ENCODE measurements around the gene ASB2. TPM values are rescaled to one million over a fixed set of nuclear protein-coding genes. Genes with fewer than 3 reads are reported as not detected.

The ASB2 gene
- total RNA-seq, 1 experiment from 2014 or later: not detected

DNA sequence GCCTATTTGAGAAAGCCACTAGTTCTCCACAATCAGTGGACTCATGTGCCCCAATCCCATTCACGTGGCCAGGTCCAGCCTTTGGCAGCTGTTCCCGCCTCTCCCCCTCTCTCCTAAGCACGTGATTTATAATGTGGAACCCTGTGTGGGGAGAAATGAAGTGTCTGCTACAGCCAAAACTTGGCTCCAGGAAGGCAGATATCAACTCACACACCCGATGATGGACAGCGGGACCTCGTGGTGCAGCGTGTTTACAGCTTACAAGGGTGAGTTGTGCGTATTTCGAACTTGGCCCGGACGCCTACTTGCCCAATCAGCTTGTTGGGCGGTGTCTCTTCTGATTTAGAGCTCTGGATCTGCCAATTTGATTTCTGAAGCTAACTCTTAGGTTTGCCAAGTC lies 87.4 kb downstream of the ASB2 start:
- ChIA-PET CTCF (interaction anchor here (1.2 kb wide), 1 partner anchor 234 kb away, joined by 3 read pairs; no protein-coding TSS in a partner anchor), POLR2A (no interaction called here), RAD21 (ENCODE audit: low non-redundant PET in 1 of 2, low total read pairs in 2 of 2, uncharacterized antibody in 2 of 2, unreplicated experiment in 2 of 2) (no interaction called here)
- H3K9me2 ChIP-seq (ENCODE audit: insufficient read depth): no peaks in the 10 kb centered on the region
- no peak overlapping the region for H3K4me3 ChIP-seq (replicated peaks in 1 of 2; ENCODE audit: low read depth in 1 of 2, low read length in 2 of 2)
- intact Hi-C loops (cut with micrococcal nuclease): no loop called here
- H3K36me3 ChIP-seq (ENCODE audit: control insufficient read depth in 1 of 2, insufficient read depth in 2 of 2, low read length in 2 of 2): no peaks in the 10 kb centered on the region
- H3K4me2 ChIP-seq (ENCODE audit: low read length): no peak overlapping the region
- peaks cover 12% of the 10 kb centered on the region; the same call in 1 of the 2 replicates for H3K27me3 ChIP-seq (ENCODE audit: insufficient read depth, low read length)
- no peak overlapping the region for H3K27ac ChIP-seq (ENCODE audit: low read depth, low read length)
- no peak overlapping the region for H2AFZ ChIP-seq (ENCODE audit: low read depth, low read length, poor library complexity, severe bottlenecking)
- H3K9ac ChIP-seq (ENCODE audit: low read length): no peak overlapping the region
- no peaks in the 10 kb centered on the region for H3K4me1 ChIP-seq (ENCODE audit: control insufficient read depth in 1 of 2, insufficient read depth in 2 of 2, low read length in 2 of 2)
- H4K20me1 ChIP-seq (ENCODE audit: insufficient read depth): no peaks in the 10 kb centered on the region
- no peaks in the 10 kb centered on the region for H3K9me3 ChIP-seq (ENCODE audit: control insufficient read depth in 1 of 2, insufficient read depth in 1 of 2, low read depth in 1 of 2, low read length in 2 of 2)
- no TSS peak for BruUV-seq (replicated peaks)
- TF ChIP-seq EGR1 (IDR thresholded peaks at IDR 0.05; ENCODE audit: low read depth) (no peak), SP1 (IDR thresholded peaks at IDR 0.05; ENCODE audit: low read depth) (no peak), MAX (IDR thresholded peaks at IDR 0.05) (no peak), SIN3A (IDR thresholded peaks at IDR 0.05; ENCODE audit: low read depth) (no peak), EZH2 (IDR thresholded peaks at IDR 0.05) (no peak), FOSL1 (IDR thresholded peaks at IDR 0.05; ENCODE audit: low read depth) (no peak), TCF7L2 (IDR thresholded peaks at IDR 0.05; ENCODE audit: borderline replicate concordance, extremely low read depth, insufficient read depth, insufficient read length) (no peak), POLR2AphosphoS5 (IDR thresholded peaks at IDR 0.05; ENCODE audit: low read depth, low read length) (no peak), POLR2A (IDR thresholded peaks at IDR 0.05; ENCODE audit: borderline replicate concordance, extremely low read depth, insufficient read depth, insufficient read length) (no peak), YY1 (IDR thresholded peaks at IDR 0.05; ENCODE audit: extremely low read depth, insufficient replicate concordance, low read depth, low read length) (no peak)
- TF ChIP-seq, protein P1, sequence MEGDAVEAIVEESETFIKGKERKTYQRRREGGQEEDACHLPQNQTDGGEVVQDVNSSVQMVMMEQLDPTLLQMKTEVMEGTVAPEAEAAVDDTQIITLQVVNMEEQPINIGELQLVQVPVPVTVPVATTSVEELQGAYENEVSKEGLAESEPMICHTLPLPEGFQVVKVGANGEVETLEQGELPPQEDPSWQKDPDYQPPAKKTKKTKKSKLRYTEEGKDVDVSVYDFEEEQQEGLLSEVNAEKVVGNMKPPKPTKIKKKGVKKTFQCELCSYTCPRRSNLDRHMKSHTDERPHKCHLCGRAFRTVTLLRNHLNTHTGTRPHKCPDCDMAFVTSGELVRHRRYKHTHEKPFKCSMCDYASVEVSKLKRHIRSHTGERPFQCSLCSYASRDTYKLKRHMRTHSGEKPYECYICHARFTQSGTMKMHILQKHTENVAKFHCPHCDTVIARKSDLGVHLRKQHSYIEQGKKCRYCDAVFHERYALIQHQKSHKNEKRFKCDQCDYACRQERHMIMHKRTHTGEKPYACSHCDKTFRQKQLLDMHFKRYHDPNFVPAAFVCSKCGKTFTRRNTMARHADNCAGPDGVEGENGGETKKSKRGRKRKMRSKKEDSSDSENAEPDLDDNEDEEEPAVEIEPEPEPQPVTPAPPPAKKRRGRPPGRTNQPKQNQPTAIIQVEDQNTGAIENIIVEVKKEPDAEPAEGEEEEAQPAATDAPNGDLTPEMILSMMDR (IDR thresholded peaks at IDR 0.05 in 2 of 3, conservative IDR thresholded peaks at IDR 0.05 in 1 of 3; ENCODE audit: borderline replicate concordance in 1 of 3, insufficient read depth in 1 of 3, low read depth in 2 of 3, low read length in 2 of 3): no peak
- TF ChIP-seq, protein P2, sequence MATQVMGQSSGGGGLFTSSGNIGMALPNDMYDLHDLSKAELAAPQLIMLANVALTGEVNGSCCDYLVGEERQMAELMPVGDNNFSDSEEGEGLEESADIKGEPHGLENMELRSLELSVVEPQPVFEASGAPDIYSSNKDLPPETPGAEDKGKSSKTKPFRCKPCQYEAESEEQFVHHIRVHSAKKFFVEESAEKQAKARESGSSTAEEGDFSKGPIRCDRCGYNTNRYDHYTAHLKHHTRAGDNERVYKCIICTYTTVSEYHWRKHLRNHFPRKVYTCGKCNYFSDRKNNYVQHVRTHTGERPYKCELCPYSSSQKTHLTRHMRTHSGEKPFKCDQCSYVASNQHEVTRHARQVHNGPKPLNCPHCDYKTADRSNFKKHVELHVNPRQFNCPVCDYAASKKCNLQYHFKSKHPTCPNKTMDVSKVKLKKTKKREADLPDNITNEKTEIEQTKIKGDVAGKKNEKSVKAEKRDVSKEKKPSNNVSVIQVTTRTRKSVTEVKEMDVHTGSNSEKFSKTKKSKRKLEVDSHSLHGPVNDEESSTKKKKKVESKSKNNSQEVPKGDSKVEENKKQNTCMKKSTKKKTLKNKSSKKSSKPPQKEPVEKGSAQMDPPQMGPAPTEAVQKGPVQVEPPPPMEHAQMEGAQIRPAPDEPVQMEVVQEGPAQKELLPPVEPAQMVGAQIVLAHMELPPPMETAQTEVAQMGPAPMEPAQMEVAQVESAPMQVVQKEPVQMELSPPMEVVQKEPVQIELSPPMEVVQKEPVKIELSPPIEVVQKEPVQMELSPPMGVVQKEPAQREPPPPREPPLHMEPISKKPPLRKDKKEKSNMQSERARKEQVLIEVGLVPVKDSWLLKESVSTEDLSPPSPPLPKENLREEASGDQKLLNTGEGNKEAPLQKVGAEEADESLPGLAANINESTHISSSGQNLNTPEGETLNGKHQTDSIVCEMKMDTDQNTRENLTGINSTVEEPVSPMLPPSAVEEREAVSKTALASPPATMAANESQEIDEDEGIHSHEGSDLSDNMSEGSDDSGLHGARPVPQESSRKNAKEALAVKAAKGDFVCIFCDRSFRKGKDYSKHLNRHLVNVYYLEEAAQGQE (IDR thresholded peaks at IDR 0.05; ENCODE audit: low read depth): no peak
- TF ChIP-seq, protein P3, sequence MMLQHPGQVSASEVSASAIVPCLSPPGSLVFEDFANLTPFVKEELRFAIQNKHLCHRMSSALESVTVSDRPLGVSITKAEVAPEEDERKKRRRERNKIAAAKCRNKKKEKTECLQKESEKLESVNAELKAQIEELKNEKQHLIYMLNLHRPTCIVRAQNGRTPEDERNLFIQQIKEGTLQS (IDR thresholded peaks at IDR 0.05): no peak
- DNase-seq (ENCODE audit: low read depth, low spot score) (no peak), ATAC-seq (no peak)
- no peaks in the 10 kb centered on the region for H3K79me2 ChIP-seq (ENCODE audit: insufficient read depth, low read length)

Measured in HCT116 (cell line).